SK-N-SH treated with all-trans-retinoic acid at 6 μM for 48 hours (cell line): ENCODE measurements around the gene BCL2A1.

ENCODE experiments used
- ATAC-seq: fragments of 200-7000 bp; cut with Tn5 transposase; 3 replicates; pipeline ENCODE4 v1.9.1; 2020; ENCODE audit warnings: mild to moderate bottlenecking, moderate library complexity
- ARNTL ChIP-seq: fragments of 450-650 bp; formaldehyde crosslinking; IDR thresholded peaks from 2 replicates; pipeline ENCODE4 v1.5.0; 2020; ENCODE audit warnings: low read depth, mild to moderate bottlenecking, moderate library complexity, borderline replicate concordance
- BACH2 ChIP-seq: fragments of 250-450 bp; sonication (Bioruptor Pico); IDR thresholded peaks from 2 replicates; pipeline ENCODE4 v1.9.0; 2021; ENCODE audit warnings: mild to moderate bottlenecking, borderline replicate concordance
- CSDC2 ChIP-seq: fragments of 250-450 bp; sonication (Bioruptor Pico); IDR thresholded peaks from 2 replicates; pipeline ENCODE4 v1.5.0; 2020; ENCODE audit warnings: mild to moderate bottlenecking, moderate library complexity
- ESRRG ChIP-seq: fragments of 250-450 bp; sonication (Bioruptor Pico); IDR thresholded peaks from 2 replicates; pipeline ENCODE4 v1.6.1; 2021; ENCODE audit warnings: mild to moderate bottlenecking
- GLIS3 ChIP-seq: fragments of 250-450 bp; sonication (Bioruptor Pico); IDR thresholded peaks from 2 replicates; pipeline ENCODE4 v1.5.0; 2020; ENCODE audit warnings: mild to moderate bottlenecking, moderate library complexity
- ISL1 ChIP-seq: fragments of 250-450 bp; sonication (Bioruptor Pico); IDR thresholded peaks from 2 replicates; pipeline ENCODE4 v2.1.2; 2022; ENCODE audit warnings: mild to moderate bottlenecking, moderate library complexity
- OSR1 ChIP-seq: fragments of 250-450 bp; sonication (Bioruptor Pico); IDR thresholded peaks from 2 replicates; pipeline ENCODE4 v1.8.0; 2022; ENCODE audit warnings: moderate library complexity, mild to moderate bottlenecking, inconsistent platforms
- RARB ChIP-seq: fragments of 250-450 bp; sonication (Bioruptor Pico); IDR thresholded peaks from 2 replicates; pipeline ENCODE4 v1.8.0; 2021; ENCODE audit warnings: mild to moderate bottlenecking, moderate library complexity
- SNAI2 ChIP-seq: fragments of 250-450 bp; sonication (Bioruptor Pico); IDR thresholded peaks from 2 replicates; pipeline ENCODE4 v1.5.0; 2020; ENCODE audit warnings: mild to moderate bottlenecking, moderate library complexity
- TCF4 ChIP-seq: fragments of 250-450 bp; sonication (Bioruptor Pico); IDR thresholded peaks from 2 replicates; pipeline ENCODE4 v1.8.0; 2021; ENCODE audit warnings: mild to moderate bottlenecking, moderate library complexity, borderline replicate concordance
- TOX ChIP-seq: fragments of 250-450 bp; sonication (Bioruptor Pico); IDR thresholded peaks from 2 replicates; pipeline ENCODE4 v1.8.0; 2021; ENCODE audit warnings: mild to moderate bottlenecking, moderate library complexity, borderline replicate concordance
- ZC3H10 ChIP-seq: fragments of 250-450 bp; sonication (Bioruptor Pico); IDR thresholded peaks from 2 replicates; pipeline ENCODE4 v1.5.1; 2021; ENCODE audit warnings: mild to moderate bottlenecking, moderate library complexity
- ZFP3 ChIP-seq: fragments of 250-450 bp; sonication (Bioruptor Pico); IDR thresholded peaks from 2 replicates; pipeline ENCODE4 v1.5.0; 2020; ENCODE audit warnings: mild to moderate bottlenecking, moderate library complexity
- ZFP30 ChIP-seq: fragments of 450-650 bp; formaldehyde crosslinking; IDR thresholded peaks from 2 replicates; pipeline ENCODE4 v1.5.0; 2022; ENCODE audit warnings: mild to moderate bottlenecking, moderate library complexity
- ZNF565 ChIP-seq: fragments of 450-650 bp; formaldehyde crosslinking; conservative IDR thresholded peaks from 2 replicates; pipeline ENCODE4 v1.5.0; 2020; ENCODE audit warnings: low read depth, mild to moderate bottlenecking, moderate library complexity
- ZNF70 ChIP-seq: fragments of 450-650 bp; formaldehyde crosslinking; IDR thresholded peaks from 2 replicates; pipeline ENCODE4 v1.5.0; 2020; ENCODE audit warnings: mild to moderate bottlenecking, moderate library complexity
- ZNF8 ChIP-seq: fragments of 450-650 bp; formaldehyde crosslinking; IDR thresholded peaks from 2 replicates; pipeline ENCODE4 v1.5.0; 2020; ENCODE audit warnings: mild to moderate bottlenecking, moderate library complexity
- TF ChIP-seq, protein P1 (sequence below): fragments of 250-450 bp; sonication (Bioruptor Pico); IDR thresholded peaks from 2 replicates; pipeline ENCODE4 v1.5.1; 2021; ENCODE audit warnings: mild to moderate bottlenecking, moderate library complexity
- TF ChIP-seq, protein P2 (sequence below): fragments of 250-450 bp; sonication (Bioruptor Pico); IDR thresholded peaks from 2 replicates; pipeline ENCODE4 v1.8.0; 2020; ENCODE audit warnings: mild to moderate bottlenecking, moderate library complexity, borderline replicate concordance
- TF ChIP-seq, protein P3 (sequence below): fragments of 250-450 bp; sonication (Bioruptor Pico); IDR thresholded peaks from 2 replicates; pipeline ENCODE4 v1.8.0; 2021; ENCODE audit warnings: low read depth, mild to moderate bottlenecking, moderate library complexity, borderline replicate concordance
- TF ChIP-seq, protein P4 (sequence below): fragments of 250-450 bp; sonication (Bioruptor Pico); IDR thresholded peaks from 2 replicates; pipeline ENCODE4 v1.5.1; 2020; ENCODE audit warnings: low read depth, mild to moderate bottlenecking, moderate library complexity

Gene BCL2A1

DNA sequence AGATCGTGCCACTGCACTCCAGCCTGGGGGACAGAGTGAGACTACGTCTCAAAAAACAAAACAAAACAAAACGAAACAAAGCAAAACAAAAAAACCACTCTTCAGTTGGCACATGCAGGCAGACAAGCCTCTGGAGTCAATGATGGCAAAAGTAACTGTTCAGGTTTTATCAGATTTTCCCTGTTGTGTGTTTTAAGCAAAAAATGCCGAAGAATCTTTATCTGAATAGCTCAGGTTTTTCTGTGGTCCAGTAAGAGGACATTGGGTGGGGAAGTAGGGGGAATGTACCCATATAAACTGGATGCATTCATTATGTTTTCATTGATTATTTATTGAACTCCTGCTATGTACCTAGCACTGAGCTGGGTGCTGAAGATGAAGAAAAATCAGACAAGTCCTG, 20.8 kb upstream of the BCL2A1 start:
- no peak for ATAC-seq
- TF ChIP-seq ISL1 (CRISPR knock-in tag) (no peak), ZNF565 (CRISPR knock-in tag) (no peak), ARNTL (CRISPR knock-in tag) (no peak), GLIS3 (CRISPR knock-in tag) (no peak), ZNF8 (CRISPR knock-in tag) (no peak), ESRRG (CRISPR knock-in tag) (no peak)
- TF ChIP-seq, protein P1, sequence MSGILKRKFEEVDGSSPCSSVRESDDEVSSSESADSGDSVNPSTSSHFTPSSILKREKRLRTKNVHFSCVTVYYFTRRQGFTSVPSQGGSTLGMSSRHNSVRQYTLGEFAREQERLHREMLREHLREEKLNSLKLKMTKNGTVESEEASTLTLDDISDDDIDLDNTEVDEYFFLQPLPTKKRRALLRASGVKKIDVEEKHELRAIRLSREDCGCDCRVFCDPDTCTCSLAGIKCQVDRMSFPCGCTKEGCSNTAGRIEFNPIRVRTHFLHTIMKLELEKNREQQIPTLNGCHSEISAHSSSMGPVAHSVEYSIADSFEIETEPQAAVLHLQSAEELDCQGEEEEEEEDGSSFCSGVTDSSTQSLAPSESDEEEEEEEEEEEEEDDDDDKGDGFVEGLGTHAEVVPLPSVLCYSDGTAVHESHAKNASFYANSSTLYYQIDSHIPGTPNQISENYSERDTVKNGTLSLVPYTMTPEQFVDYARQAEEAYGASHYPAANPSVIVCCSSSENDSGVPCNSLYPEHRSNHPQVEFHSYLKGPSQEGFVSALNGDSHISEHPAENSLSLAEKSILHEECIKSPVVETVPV (CRISPR knock-in tag) = no peak

DNA sequence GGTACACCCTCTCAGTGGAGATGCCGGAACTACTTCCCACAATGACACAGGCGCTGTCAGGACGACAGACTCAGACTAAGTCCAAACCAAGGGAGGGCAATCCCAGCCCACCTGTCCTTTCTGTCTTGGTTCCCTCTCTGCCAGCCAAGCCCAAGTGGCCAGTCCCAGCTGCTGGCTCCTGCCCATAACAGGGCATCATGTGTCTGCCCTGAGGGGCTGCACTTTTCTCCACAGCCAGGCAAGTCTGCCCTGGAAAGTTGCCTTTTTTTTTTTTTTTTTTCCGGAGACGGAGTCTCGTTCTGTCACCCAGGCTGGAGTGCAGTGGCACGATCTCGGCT, 20.0 kb upstream of the BCL2A1 start:
- TF ChIP-seq, protein P2, sequence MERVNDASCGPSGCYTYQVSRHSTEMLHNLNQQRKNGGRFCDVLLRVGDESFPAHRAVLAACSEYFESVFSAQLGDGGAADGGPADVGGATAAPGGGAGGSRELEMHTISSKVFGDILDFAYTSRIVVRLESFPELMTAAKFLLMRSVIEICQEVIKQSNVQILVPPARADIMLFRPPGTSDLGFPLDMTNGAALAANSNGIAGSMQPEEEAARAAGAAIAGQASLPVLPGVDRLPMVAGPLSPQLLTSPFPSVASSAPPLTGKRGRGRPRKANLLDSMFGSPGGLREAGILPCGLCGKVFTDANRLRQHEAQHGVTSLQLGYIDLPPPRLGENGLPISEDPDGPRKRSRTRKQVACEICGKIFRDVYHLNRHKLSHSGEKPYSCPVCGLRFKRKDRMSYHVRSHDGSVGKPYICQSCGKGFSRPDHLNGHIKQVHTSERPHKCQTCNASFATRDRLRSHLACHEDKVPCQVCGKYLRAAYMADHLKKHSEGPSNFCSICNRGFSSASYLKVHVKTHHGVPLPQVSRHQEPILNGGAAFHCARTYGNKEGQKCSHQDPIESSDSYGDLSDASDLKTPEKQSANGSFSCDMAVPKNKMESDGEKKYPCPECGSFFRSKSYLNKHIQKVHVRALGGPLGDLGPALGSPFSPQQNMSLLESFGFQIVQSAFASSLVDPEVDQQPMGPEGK (CRISPR knock-in tag) = no peak
- TF ChIP-seq ESRRG (CRISPR knock-in tag) = no peak
- TF ChIP-seq ZNF8 (CRISPR knock-in tag) = no peak
- no peak for TF ChIP-seq ZC3H10 (CRISPR knock-in tag)
- no peak for TF ChIP-seq TCF4 (CRISPR knock-in tag)
- TF ChIP-seq TOX (CRISPR knock-in tag) = no peak
- TF ChIP-seq ARNTL (CRISPR knock-in tag) = no peak
- TF ChIP-seq, all 23 proteins: peak for 0
- no peak for ATAC-seq

DNA sequence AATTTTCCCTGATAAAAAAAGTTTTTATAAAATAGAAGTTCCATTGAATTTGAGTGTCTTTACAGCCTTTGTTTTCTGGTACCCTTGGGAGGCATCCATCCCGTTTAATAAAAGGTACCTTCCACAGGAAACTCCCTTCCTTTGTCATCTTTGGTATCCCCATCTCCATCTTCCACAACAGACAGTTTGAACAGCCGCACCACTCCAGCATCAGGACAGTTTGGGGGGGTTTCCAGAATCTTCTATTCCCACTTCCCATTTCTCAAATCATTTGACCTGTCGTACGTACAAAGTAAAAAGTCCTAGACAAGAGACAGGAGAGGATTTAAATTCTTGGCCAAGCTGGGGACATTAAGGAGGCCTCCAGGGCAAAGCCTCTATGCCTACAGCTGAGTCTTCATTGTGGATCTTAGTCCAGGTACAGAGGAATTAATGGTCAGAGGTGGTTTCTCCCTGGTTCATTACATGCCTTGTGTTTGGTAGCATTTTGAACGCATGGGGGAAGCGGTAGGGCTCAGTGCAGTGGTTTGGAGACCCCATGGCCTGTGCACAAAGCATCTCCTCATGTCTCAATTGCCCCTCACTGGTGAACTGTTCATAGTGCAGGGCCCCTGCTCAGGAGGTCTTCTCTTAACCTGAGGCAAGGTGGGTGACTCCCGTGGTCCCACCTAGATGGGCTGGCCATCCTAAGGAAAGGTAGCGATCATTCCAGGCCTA, 19.4 kb upstream of the BCL2A1 start:
- TF ChIP-seq, protein P3, sequence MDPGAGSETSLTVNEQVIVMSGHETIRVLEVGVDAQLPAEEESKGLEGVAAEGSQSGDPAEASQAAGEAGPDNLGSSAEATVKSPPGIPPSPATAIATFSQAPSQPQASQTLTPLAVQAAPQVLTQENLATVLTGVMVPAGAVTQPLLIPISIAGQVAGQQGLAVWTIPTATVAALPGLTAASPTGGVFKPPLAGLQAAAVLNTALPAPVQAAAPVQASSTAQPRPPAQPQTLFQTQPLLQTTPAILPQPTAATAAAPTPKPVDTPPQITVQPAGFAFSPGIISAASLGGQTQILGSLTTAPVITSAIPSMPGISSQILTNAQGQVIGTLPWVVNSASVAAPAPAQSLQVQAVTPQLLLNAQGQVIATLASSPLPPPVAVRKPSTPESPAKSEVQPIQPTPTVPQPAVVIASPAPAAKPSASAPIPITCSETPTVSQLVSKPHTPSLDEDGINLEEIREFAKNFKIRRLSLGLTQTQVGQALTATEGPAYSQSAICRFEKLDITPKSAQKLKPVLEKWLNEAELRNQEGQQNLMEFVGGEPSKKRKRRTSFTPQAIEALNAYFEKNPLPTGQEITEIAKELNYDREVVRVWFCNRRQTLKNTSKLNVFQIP (CRISPR knock-in tag) = no peak
- TF ChIP-seq, protein P4, sequence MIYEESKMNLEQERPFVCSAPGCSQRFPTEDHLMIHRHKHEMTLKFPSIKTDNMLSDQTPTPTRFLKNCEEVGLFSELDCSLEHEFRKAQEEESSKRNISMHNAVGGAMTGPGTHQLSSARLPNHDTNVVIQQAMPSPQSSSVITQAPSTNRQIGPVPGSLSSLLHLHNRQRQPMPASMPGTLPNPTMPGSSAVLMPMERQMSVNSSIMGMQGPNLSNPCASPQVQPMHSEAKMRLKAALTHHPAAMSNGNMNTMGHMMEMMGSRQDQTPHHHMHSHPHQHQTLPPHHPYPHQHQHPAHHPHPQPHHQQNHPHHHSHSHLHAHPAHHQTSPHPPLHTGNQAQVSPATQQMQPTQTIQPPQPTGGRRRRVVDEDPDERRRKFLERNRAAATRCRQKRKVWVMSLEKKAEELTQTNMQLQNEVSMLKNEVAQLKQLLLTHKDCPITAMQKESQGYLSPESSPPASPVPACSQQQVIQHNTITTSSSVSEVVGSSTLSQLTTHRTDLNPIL = no peak
- no peak for TF ChIP-seq OSR1 (CRISPR knock-in tag)
- TF ChIP-seq, all 23 proteins: peak for 0
- ATAC-seq = no peak

DNA sequence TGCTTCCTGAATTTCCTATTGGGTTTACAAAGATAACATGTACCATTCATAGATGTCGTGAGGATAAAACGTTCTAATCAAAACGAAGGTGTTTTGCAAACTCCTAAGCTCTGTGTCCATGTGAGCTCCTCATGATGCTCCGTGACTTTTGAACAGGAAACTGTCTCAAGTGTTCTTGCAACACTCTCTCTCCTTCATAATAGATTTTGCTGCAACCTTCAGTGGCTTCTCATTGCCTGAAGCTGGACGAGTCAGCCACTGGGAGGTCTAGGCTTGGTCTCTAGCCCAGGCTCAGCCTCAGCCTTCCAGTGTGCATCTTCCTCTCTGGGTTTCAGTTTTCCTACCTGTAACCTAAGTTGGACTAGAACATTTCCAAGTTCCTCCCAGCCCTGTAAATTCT, 18.7 kb upstream of the BCL2A1 start:
- ATAC-seq = no peak
- no peak for TF ChIP-seq GLIS3 (CRISPR knock-in tag)
- TF ChIP-seq ZFP30 = no peak
- no peak for TF ChIP-seq ZFP3 (CRISPR knock-in tag)
- TF ChIP-seq RARB (CRISPR knock-in tag) = no peak
- TF ChIP-seq, protein P2 (CRISPR knock-in tag) = no peak
- TF ChIP-seq, protein P1 (CRISPR knock-in tag) = no peak
- TF ChIP-seq ZNF8 (CRISPR knock-in tag) = no peak
- no peak for TF ChIP-seq ISL1 (CRISPR knock-in tag)
- no peak for TF ChIP-seq ZNF565 (CRISPR knock-in tag)
- TF ChIP-seq ZC3H10 (CRISPR knock-in tag) = no peak
- no peak for TF ChIP-seq CSDC2 (CRISPR knock-in tag)
- no peak for TF ChIP-seq TOX (CRISPR knock-in tag)
- no peak for TF ChIP-seq ARNTL (CRISPR knock-in tag)
- TF ChIP-seq TCF4 (CRISPR knock-in tag) = no peak
- TF ChIP-seq, protein P4 = no peak
- no peak for TF ChIP-seq SNAI2 (CRISPR knock-in tag)
- TF ChIP-seq ZNF70 (CRISPR knock-in tag) = no peak
- TF ChIP-seq, protein P3 (CRISPR knock-in tag) = no peak
- no peak for TF ChIP-seq BACH2 (CRISPR knock-in tag)
